HepG2 (cell line): ENCODE results near the gene C20orf204. TPM values are rescaled to one million over a fixed set of nuclear protein-coding genes. Genes with fewer than 3 reads are reported as not detected.

ENCODE experiments used
- ATF7 ChIP-seq, 2 experiments: fragments of 450-650 bp in 1 of 2; sonication (generic) in 1 of 2; formaldehyde crosslinking in 1 of 2; IDR thresholded peaks; 2 replicates each; pipeline versions ENCODE4 v1.4.0 to v1.6.1; 2016 to 2020; ENCODE audit warnings: antibody characterized with exemption in 1 of 2, mild to moderate bottlenecking in 1 of 2, missing genetic modification reagents in 1 of 2
- ETV6 ChIP-seq: sonication (generic); formaldehyde crosslinking; conservative IDR thresholded peaks from 2 replicates; pipeline ENCODE4 v1.4.0; 2020; ENCODE audit warnings: missing genetic modification reagents
- GATA4 ChIP-seq: sonication (generic); IDR thresholded peaks from 2 replicates; pipeline ENCODE4 v1.6.1; 2016; ENCODE audit warnings: antibody characterized with exemption, low read depth, borderline replicate concordance
- HOXA9 ChIP-seq: sonication (generic); formaldehyde crosslinking; IDR thresholded peaks from 2 replicates; pipeline ENCODE4 v1.8.1; 2022; ENCODE audit warnings: missing genetic modification reagents, mild to moderate bottlenecking, moderate library complexity, borderline replicate concordance
- KDM3A ChIP-seq: IDR thresholded peaks from 2 replicates; pipeline ENCODE4 v1.6.1; 2018; ENCODE audit warnings: low read depth, missing compliant biosample characterization
- MTA1 ChIP-seq: sonication (generic); formaldehyde crosslinking; IDR thresholded peaks from 2 replicates; pipeline ENCODE4 v1.4.0; 2020; ENCODE audit warnings: missing genetic modification reagents, mild to moderate bottlenecking, borderline replicate concordance
- RARA ChIP-seq: IDR thresholded peaks from 2 replicates; pipeline ENCODE4 v1.6.1; 2016; ENCODE audit warnings: missing genetic modification reagents, missing compliant biosample characterization
- RBFOX2 ChIP-seq: fragments of 200-400 bp; formaldehyde crosslinking; IDR thresholded peaks from 2 replicates; pipeline ENCODE4 v1.6.1; 2017; ENCODE audit warnings: low read depth, mild to moderate bottlenecking, low read length
- ZBTB20 ChIP-seq: sonication (generic); formaldehyde crosslinking; IDR thresholded peaks from 2 replicates; pipeline ENCODE4 v1.8.1; 2023; ENCODE audit warnings: missing genetic modification reagents, low read depth, mild to moderate bottlenecking, borderline replicate concordance
- ZMYM3 ChIP-seq: sonication (generic); formaldehyde crosslinking; IDR thresholded peaks from 2 replicates; pipeline ENCODE4 v1.5.1; 2020; ENCODE audit warnings: mild to moderate bottlenecking, missing genetic modification reagents
- ZNF331 ChIP-seq: sonication (generic); formaldehyde crosslinking; IDR thresholded peaks from 2 replicates; pipeline ENCODE4 v1.4.0; 2020; ENCODE audit warnings: missing genetic modification reagents
- ZNF431 ChIP-seq: sonication (generic); formaldehyde crosslinking; IDR thresholded peaks from 2 replicates; pipeline ENCODE4 v1.9.0; 2022; ENCODE audit warnings: missing genetic modification reagents, low read depth, mild to moderate bottlenecking, borderline replicate concordance
- ZNF713 ChIP-seq: sonication (generic); formaldehyde crosslinking; IDR thresholded peaks from 2 replicates; pipeline ENCODE4 v1.4.0; 2020; ENCODE audit warnings: mild to moderate bottlenecking, missing genetic modification reagents
- ZNF773 ChIP-seq: sonication (generic); formaldehyde crosslinking; IDR thresholded peaks from 2 replicates; pipeline ENCODE4 v1.4.0; 2020; ENCODE audit warnings: missing genetic modification reagents, borderline replicate concordance
- polyA plus RNA-seq, 8 experiments: library from polyadenylated mRNA; depleted of rRNA in 3 of 8; stranded (reverse) in 7 of 8; unstranded in 1 of 8; fragments of >200 nt; fragmentation: Illumina TruSeq in 4 of 8; extraction: Trizol in 4 of 8; gene quantifications; 2 replicates each; pipeline versions ENCODE4 v1.2.1 to v1.2.3, GENCODE V29; 2011 to 2016; ENCODE audit warnings: low read depth in 4 of 8, missing spikeins in 1 of 8, mixed read lengths in 1 of 8; ENCODE audit not compliant: insufficient read depth in 1 of 8
- total RNA-seq, 5 experiments: library from RNA; depleted of rRNA; stranded (reverse); fragments of >200 nt; fragmentation: Illumina TruSeq; extraction: Trizol; gene quantifications; 2 replicates each; pipeline ENCODE4 v1.2.3, GENCODE V29; 2016; ENCODE audit warnings: low read depth in 1 of 5
- TF ChIP-seq, protein P1 (sequence below): sonication (generic); formaldehyde crosslinking; IDR thresholded peaks from 2 replicates; pipeline ENCODE4 v1.8.0; 2022; ENCODE audit warnings: mild to moderate bottlenecking, missing genetic modification reagents; ENCODE audit not compliant: insufficient replicate concordance
- TF ChIP-seq, protein P2 (sequence below): sonication (generic); formaldehyde crosslinking; IDR thresholded peaks from 2 replicates; pipeline ENCODE4 v1.4.0; 2020; ENCODE audit warnings: missing genetic modification reagents
- TF ChIP-seq, protein P3 (sequence below): IDR thresholded peaks from 2 replicates; pipeline ENCODE4 v1.6.1; 2018; ENCODE audit warnings: missing genetic modification reagents
- TF ChIP-seq, protein P4 (sequence below), 2 experiments: sonication (generic) in 1 of 2; formaldehyde crosslinking in 1 of 2; IDR thresholded peaks; 2 replicates each; pipeline versions ENCODE4 v1.6.1 to v1.9.0; 2014 to 2022; ENCODE audit warnings: antibody characterized with exemption in 1 of 2, borderline replicate concordance in 1 of 2, inconsistent platforms in 1 of 2, low read depth in 1 of 2, missing genetic modification reagents in 1 of 2

The C20orf204 gene
- total and polyA plus RNA-seq, 2 of the 13 experiments (the other 11 are each of a cell fraction or from before 2014, with no cell fraction given), result 22.1 to 80.0 TPM

DNA sequence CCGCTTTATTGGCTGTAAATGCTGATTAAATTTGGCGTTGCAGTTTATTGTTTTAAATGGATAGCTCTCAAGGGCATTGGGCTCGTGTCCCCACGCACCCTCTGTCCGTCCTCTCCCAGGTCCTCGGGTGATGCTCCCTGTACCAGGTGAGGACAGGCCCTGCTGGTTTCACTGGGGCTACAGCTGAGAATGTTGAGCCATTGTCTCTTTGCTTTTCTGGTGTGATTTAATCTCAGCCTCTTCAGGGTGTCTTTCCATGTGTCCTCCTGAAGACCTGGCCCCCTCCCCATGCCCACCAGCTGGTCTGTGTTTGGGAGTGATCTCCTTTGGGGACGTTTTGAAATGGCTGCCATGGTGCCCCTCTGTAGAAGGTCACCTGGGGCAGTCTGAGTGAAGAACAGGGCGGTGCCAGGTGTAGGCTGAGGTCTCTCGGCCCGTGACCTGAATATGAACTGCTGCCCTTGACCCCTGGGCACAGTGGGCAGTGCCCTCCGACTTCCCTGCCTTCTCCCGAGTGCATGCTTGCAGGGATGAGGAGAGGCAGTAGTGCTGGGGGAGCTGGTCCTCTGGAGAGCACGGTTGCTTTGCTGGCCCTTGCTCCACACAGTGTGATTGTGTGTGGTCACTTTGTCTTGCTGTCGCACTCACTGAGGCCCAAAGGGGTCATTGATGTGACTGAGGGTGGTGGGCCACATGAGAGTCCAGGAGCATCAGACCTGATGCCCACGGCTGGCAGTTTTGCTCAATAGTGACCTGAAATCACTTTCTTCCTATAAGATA lies 12.4 kb upstream of the C20orf204 start (continued):
- TF ChIP-seq ZNF431 (no peak; the same call in 1 of the 2 replicates), ZMYM3 (CRISPR knock-in tag) (0 out of 2 replicates have a peak, but pooled peaks have one; percentile 26), HOXA9 (CRISPR knock-in tag) (no peak), ZNF713 (no peak), ZNF331 (CRISPR knock-in tag) (no peak), MTA1 (peak; percentile 44; the same call in 1 of the 2 replicates), RARA (peak; percentile 90), ZNF773 (no peak), RBFOX2 (no peak), GATA4 (no peak), ETV6 (CRISPR knock-in tag) (no peak), KDM3A (no peak; the same call in 1 of the 2 replicates), ZBTB20 (CRISPR knock-in tag) (no peak), ATF7 (IDR thresholded peaks at IDR 0.05) (no peak), ATF7 (CRISPR knock-in tag; IDR thresholded peaks at IDR 0.05) (no peak; the same call in 1 of the 2 replicates)
- TF ChIP-seq, protein P1, sequence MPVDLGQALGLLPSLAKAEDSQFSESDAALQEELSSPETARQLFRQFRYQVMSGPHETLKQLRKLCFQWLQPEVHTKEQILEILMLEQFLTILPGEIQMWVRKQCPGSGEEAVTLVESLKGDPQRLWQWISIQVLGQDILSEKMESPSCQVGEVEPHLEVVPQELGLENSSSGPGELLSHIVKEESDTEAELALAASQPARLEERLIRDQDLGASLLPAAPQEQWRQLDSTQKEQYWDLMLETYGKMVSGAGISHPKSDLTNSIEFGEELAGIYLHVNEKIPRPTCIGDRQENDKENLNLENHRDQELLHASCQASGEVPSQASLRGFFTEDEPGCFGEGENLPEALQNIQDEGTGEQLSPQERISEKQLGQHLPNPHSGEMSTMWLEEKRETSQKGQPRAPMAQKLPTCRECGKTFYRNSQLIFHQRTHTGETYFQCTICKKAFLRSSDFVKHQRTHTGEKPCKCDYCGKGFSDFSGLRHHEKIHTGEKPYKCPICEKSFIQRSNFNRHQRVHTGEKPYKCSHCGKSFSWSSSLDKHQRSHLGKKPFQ (CRISPR knock-in tag), result no peak
- TF ChIP-seq, protein P2, sequence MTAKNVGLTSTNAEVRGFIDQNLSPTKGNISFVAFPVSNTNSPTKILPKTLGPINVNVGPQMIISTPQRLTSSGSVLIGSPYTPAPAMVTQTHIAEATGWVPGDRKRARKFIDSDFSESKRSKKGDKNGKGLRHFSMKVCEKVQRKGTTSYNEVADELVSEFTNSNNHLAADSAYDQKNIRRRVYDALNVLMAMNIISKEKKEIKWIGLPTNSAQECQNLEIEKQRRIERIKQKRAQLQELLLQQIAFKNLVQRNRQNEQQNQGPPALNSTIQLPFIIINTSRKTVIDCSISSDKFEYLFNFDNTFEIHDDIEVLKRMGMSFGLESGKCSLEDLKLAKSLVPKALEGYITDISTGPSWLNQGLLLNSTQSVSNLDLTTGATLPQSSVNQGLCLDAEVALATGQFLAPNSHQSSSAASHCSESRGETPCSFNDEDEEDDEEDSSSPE (CRISPR knock-in tag), result no peak; the same call in 1 of the 2 replicates
- TF ChIP-seq, protein P3, sequence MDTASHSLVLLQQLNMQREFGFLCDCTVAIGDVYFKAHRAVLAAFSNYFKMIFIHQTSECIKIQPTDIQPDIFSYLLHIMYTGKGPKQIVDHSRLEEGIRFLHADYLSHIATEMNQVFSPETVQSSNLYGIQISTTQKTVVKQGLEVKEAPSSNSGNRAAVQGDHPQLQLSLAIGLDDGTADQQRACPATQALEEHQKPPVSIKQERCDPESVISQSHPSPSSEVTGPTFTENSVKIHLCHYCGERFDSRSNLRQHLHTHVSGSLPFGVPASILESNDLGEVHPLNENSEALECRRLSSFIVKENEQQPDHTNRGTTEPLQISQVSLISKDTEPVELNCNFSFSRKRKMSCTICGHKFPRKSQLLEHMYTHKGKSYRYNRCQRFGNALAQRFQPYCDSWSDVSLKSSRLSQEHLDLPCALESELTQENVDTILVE, result no peak
- TF ChIP-seq, protein P4, sequence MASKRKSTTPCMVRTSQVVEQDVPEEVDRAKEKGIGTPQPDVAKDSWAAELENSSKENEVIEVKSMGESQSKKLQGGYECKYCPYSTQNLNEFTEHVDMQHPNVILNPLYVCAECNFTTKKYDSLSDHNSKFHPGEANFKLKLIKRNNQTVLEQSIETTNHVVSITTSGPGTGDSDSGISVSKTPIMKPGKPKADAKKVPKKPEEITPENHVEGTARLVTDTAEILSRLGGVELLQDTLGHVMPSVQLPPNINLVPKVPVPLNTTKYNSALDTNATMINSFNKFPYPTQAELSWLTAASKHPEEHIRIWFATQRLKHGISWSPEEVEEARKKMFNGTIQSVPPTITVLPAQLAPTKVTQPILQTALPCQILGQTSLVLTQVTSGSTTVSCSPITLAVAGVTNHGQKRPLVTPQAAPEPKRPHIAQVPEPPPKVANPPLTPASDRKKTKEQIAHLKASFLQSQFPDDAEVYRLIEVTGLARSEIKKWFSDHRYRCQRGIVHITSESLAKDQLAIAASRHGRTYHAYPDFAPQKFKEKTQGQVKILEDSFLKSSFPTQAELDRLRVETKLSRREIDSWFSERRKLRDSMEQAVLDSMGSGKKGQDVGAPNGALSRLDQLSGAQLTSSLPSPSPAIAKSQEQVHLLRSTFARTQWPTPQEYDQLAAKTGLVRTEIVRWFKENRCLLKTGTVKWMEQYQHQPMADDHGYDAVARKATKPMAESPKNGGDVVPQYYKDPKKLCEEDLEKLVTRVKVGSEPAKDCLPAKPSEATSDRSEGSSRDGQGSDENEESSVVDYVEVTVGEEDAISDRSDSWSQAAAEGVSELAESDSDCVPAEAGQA (IDR thresholded peaks at IDR 0.05; ENCODE audit: low read depth), result no peak; the same call in 1 of the 2 replicates
- TF ChIP-seq, protein P4 (CRISPR knock-in tag; IDR thresholded peaks at IDR 0.05; ENCODE audit: borderline replicate concordance), result no peak
